Muscle layer of colon (tissue), 2 donors: ENCODE results near the gene IZUMO1.

Source experiments
- H3K27ac ChIP-seq: one replicate; pipeline ENCODE4 v1.7.0; 2013; ENCODE audit warnings: low read depth, mild to moderate bottlenecking, low read length, moderate library complexity
- H3K27me3 ChIP-seq, 2 donors: one replicate each; pipeline ENCODE4 v1.7.0; 2013; ENCODE audit warnings: low read length in 2 of 2, mild to moderate bottlenecking in 2 of 2; ENCODE audit not compliant: insufficient read depth in 2 of 2, control insufficient read depth in 1 of 2
- H3K36me3 ChIP-seq: one replicate; pipeline ENCODE4 v1.7.0; 2013; ENCODE audit warnings: mild to moderate bottlenecking, low read length; ENCODE audit not compliant: insufficient read depth
- H3K4me1 ChIP-seq: one replicate; pipeline ENCODE4 v1.7.0; 2013; ENCODE audit warnings: mild to moderate bottlenecking, low read length; ENCODE audit not compliant: insufficient read depth
- H3K4me3 ChIP-seq, 2 donors: one replicate each; pipeline ENCODE4 v1.7.0; 2013; ENCODE audit warnings: low read length in 2 of 2, low read depth in 1 of 2, mild to moderate bottlenecking in 1 of 2, moderate library complexity in 1 of 2
- H3K9ac ChIP-seq: one replicate; pipeline ENCODE4 v1.7.0; 2013; ENCODE audit warnings: low read length
- H3K9me3 ChIP-seq: one replicate; pipeline ENCODE4 v1.7.0; 2013; ENCODE audit warnings: mild to moderate bottlenecking, low read length
- donor health status: abdominal sarcoma.
- donor health status: Adenocarcinoma of cecum.

IZUMO1 gene

DNA sequence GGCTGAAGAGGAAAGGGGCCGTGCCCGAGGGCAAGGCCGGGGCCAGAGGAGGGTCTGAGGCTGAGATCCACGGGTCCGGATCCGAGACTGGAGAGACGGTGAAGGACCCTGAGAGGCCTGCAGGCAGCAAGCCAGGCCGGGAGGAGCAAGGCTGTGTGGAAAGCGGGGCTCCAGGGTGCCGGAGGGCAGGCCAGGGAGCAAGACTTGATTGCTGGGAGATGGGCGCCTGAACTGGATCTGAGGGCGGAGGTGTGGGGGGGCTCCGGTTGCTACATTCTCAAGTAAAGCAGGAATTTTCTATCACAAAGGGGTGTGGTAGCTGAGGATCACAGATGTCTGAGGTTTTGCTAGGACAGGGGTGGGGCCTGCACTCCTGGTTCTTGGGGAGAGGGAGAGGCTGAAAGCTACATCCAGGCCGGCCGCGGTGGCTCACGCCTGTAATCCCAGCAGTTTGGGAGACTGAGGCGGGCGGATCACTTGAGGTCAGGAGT lies 31.0 kb downstream of the IZUMO1 start:
- Histone ChIP-seq H3K36me3 (no peaks in the 10 kb centered on the region), H3K27me3 (no peaks in the 10 kb centered on the region), H3K4me3 (peak overlapping the region in 1 of 2 donors; percentile 52), H3K27ac (no peak overlapping the region), H3K4me1 (peaks cover 36% of the 10 kb centered on the region), H3K9ac (no peak overlapping the region), H3K9me3 (no peaks in the 10 kb centered on the region)

DNA sequence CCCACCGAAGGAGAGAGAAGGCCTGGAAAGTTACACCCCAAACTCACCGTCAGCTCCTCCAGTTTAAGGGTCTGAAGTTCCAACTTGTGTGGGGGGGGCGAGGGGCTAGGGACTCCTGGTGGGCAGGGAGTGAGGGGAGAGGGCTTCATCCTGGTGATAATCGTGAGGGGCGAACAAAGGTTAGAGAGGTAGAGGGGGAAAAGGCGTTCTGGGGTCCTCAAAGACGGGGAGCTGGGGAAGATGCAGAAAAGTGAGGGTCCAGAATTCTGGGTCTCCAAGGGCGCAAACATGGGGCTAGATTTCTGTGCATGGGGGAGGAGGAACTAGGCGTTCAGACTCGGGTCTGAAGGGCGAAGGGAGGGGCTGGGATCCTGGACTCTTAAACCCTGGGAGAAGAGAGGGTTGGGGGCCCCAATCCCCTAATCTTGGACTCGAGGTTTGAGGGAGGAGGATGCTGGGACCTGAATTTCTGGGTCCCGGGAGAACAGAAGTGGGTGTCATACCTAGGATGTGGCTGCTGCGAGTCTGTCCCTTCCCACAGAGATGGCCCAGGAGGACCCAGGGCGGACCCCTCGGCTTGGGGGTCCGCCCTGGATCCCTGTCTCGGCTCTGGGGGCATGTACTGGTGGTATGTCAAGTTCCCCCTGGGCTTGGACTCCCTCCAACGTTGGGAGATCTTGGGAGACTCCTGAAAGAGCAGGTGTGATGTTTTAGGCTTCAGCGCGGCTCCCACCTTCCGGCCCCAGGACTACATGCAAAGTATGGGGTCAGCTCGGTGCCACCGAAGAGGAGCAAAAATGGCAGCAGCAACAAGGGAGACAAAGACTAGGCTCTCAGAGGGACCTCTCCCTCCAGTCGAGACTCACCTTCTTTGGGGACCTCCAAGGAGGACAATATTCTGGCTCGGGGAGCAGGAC lies 31.7 kb downstream of the IZUMO1 start:
- no peaks in the 10 kb centered on the region for H3K27me3 ChIP-seq
- H3K4me3 ChIP-seq = peak overlapping the region; percentile 66 to 68
- H3K36me3 ChIP-seq = no peaks in the 10 kb centered on the region
- H3K9ac ChIP-seq = peak overlapping the region; percentile 87
- peaks cover 36% of the 10 kb centered on the region for H3K4me1 ChIP-seq
- no peaks in the 10 kb centered on the region for H3K9me3 ChIP-seq
- peak overlapping the region; percentile 81 for H3K27ac ChIP-seq

GRCh38 chr19:48713864-48714755 lies 32.6 kb downstream of the IZUMO1 start:
- H3K9ac ChIP-seq = peak overlapping the region; percentile 87
- peak overlapping the region; percentile 66 to 68 for H3K4me3 ChIP-seq
- peak overlapping the region; percentile 91 for H3K27ac ChIP-seq
- peaks cover 36% of the 10 kb centered on the region for H3K4me1 ChIP-seq
- H3K27me3 ChIP-seq = no peaks in the 10 kb centered on the region
- H3K9me3 ChIP-seq = no peaks in the 10 kb centered on the region
- H3K36me3 ChIP-seq = no peaks in the 10 kb centered on the region

DNA sequence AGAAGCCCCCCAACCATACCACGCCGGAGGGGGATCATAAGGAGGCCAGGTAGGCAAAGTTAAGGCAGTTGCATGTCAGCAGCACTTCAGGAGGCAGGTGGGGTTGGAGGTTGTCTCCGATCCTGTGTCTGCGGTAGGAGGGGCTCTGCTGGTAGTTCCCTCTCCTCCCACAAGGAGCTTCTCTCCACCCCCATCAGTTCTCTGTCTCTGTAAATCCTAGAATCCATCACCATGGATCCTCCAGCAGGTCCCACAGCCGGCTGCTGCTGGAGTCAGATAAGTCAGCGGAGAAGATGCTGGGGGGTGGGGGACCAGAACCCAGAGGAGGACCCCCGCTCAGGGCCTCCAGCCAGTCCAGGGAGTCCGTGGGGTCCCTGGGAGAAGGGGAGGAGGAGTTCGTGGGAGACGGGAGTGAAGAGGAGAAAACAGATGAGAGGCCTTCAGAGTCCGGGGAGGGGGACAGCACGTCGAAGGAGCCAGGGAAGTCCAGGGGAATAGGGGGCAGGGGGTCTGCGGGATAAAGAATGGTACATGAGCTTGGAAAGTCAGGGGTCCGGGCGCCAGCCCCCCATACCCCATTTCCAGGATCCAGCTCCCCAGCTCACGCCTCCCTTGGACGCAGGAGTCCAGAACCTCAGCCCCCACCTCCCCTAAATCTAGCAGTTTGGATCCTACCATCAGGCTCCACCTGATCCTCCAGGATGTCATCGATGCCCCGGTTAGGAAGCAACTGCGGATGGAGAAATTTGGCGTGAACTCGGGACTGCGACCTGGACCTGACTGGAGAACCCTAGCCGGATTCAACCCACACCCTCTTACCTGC lies 33.5 kb downstream of the IZUMO1 start:
- no peaks in the 10 kb centered on the region for H3K27me3 ChIP-seq
- no peaks in the 10 kb centered on the region for H3K36me3 ChIP-seq
- H3K27ac ChIP-seq = peak overlapping the region; percentile 91
- no peaks in the 10 kb centered on the region for H3K9me3 ChIP-seq
- H3K9ac ChIP-seq = no peak overlapping the region
- peaks cover 36% of the 10 kb centered on the region for H3K4me1 ChIP-seq
- peak overlapping the region; percentile 58 to 67 for H3K4me3 ChIP-seq

DNA sequence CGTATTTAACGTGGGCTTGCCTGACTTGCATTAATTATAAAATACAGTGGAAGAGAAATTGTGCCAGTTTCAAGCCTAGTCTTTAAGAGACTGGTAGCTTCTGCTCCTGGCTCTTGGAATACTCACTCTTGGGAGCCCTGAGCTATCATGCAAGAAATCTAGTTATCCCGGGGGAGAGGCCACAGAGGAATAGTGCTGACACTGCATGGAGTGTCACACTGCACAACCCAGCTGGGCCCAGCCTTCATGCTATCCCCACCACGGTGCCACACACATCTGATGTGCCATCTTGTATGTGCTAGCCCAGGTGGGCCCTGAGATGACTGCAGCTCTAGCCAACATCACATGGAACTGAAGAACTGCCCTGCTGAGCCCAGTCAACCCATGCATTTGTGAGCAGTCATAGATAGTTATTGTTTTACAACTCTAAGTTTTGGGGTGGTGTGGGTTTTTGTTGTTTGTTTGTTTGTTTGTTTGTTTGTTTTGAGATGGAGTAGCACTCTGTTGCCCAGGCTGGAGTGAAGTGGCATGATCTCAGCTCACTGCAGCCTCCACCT lies 35.5 kb downstream of the IZUMO1 start:
- no peaks in the 10 kb centered on the region for H3K27me3 ChIP-seq
- no peak overlapping the region for H3K4me3 ChIP-seq
- H3K36me3 ChIP-seq = no peaks in the 10 kb centered on the region
- no peaks in the 10 kb centered on the region for H3K9me3 ChIP-seq
- H3K27ac ChIP-seq = no peak overlapping the region
- H3K9ac ChIP-seq = no peak overlapping the region
- H3K4me1 ChIP-seq = peaks cover 25% of the 10 kb centered on the region

- Histone ChIP-seq H3K4me3 (no peak overlapping the region), H3K36me3 (peaks cover 3% of the 10 kb centered on the region), H3K27me3 (no peaks in the 10 kb centered on the region), H3K4me1 (peaks cover 8% of the 10 kb centered on the region), H3K9me3 (no peaks in the 10 kb centered on the region), H3K27ac (no peak overlapping the region), H3K9ac (no peak overlapping the region)
Observed at GRCh38 chr19:48708471-48708870, 38.2 kb downstream of the IZUMO1 start.

DNA sequence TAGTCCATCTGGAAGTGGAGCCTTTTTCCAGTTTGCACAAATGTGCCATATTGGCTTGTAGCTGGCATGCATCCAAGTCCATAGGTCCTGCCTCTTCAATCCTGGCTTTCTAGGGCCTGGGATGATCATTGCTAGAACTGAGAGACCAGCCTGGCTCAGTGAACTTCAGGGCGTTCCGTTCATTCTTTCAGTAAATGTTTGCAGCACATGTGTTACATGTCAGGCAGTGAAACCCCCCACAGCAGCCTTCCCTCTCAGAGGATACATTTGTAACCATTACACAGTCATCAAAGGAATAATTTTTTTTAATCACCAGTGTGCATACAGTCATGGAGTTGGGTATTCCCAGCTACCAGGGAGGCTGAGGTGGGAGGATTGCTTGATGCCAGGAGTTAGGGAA lies 41.3 kb downstream of the IZUMO1 start:
- Histone ChIP-seq H3K27me3 (no peaks in the 10 kb centered on the region), H3K27ac (no peak overlapping the region), H3K4me1 (no peaks in the 10 kb centered on the region), H3K4me3 (no peak overlapping the region), H3K9me3 (no peaks in the 10 kb centered on the region), H3K36me3 (peaks cover 5% of the 10 kb centered on the region), H3K9ac (no peak overlapping the region)

DNA sequence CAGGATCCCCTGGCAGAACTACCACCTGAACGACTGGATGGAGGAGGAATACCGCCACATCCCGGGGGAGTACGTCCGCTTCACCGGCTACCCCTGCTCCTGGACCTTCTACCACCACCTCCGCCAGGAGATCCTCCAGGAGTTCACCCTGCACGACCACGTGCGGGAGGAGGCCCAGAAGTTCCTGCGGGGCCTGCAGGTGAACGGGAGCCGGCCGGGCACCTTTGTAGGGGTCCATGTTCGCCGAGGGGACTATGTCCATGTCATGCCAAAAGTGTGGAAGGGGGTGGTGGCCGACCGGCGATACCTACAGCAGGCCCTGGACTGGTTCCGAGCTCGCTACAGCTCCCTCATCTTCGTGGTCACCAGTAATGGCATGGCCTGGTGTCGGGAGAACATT lies 43.4 kb downstream of the IZUMO1 start:
- Histone ChIP-seq H3K27ac (no peak overlapping the region), H3K4me1 (no peaks in the 10 kb centered on the region), H3K9ac (no peak overlapping the region), H3K4me3 (no peak overlapping the region), H3K36me3 (peaks cover 5% of the 10 kb centered on the region), H3K27me3 (no peaks in the 10 kb centered on the region), H3K9me3 (no peaks in the 10 kb centered on the region)

GRCh38 chr19:48702701-48703100 lies 44.0 kb downstream of the IZUMO1 start:
- H3K4me3 ChIP-seq = no peak overlapping the region
- H3K36me3 ChIP-seq = peaks cover 5% of the 10 kb centered on the region
- no peak overlapping the region for H3K9ac ChIP-seq
- H3K9me3 ChIP-seq = no peaks in the 10 kb centered on the region
- H3K4me1 ChIP-seq = no peaks in the 10 kb centered on the region
- H3K27ac ChIP-seq = no peak overlapping the region
- H3K27me3 ChIP-seq = no peaks in the 10 kb centered on the region

DNA sequence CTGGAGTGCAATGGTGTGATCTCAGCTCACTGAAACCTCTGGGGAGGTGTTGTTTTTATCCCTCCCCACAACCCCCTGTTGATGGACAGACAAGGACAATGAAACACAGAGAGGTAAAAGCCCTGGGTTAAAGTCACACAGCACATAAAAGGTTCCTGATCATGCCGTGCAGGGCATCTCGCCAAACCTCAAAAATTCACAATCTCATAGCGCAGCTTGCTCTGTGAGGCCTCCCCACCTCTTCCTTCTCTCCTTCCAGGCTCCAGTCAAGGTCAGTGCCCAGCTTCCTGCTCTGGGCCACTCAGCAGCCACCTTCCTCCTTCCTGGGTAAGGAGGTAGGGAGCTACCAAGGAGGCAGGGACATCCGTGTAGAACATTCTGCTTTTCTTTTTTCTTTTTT lies 48.7 kb downstream of the IZUMO1 start:
- Histone ChIP-seq H3K4me3 (no peak overlapping the region), H3K9me3 (no peaks in the 10 kb centered on the region), H3K9ac (no peak overlapping the region), H3K4me1 (no peaks in the 10 kb centered on the region), H3K27ac (no peak overlapping the region), H3K27me3 (peaks cover 0 to 9% of the 10 kb centered on the region in 2 donors), H3K36me3 (no peaks in the 10 kb centered on the region)
